Endothelial cell (in vitro differentiated cells): ENCODE results near the gene TMC1. TPM values are rescaled to one million over a fixed set of nuclear protein-coding genes. Genes with fewer than 3 reads are reported as not detected.

ENCODE experiments used
- DNase-seq: peaks from one replicate; pipeline ENCODE4 v3.0.0; 2021; ENCODE audit warnings: low spot score
- H3K27ac Mint-ChIP-seq: one replicate; pipeline ENCODE4 v1.8.0; 2021; ENCODE audit warnings: mixed read lengths, inconsistent platforms; ENCODE audit not compliant: unreplicated experiment
- H3K27me3 Mint-ChIP-seq: one replicate; pipeline ENCODE4 v1.8.0; 2021; ENCODE audit warnings: mild to moderate bottlenecking, moderate library complexity, mixed read lengths, inconsistent platforms; ENCODE audit not compliant: unreplicated experiment
- H3K36me3 Mint-ChIP-seq: one replicate; pipeline ENCODE4 v1.8.0; 2021; ENCODE audit warnings: mild to moderate bottlenecking, low read depth, mixed read lengths, inconsistent platforms; ENCODE audit not compliant: unreplicated experiment
- H3K4me1 Mint-ChIP-seq: one replicate; pipeline ENCODE4 v1.8.0; 2021; ENCODE audit warnings: mild to moderate bottlenecking, mixed read lengths, inconsistent platforms; ENCODE audit not compliant: unreplicated experiment
- H3K4me3 Mint-ChIP-seq: one replicate; pipeline ENCODE4 v1.8.0; 2021; ENCODE audit warnings: mild to moderate bottlenecking, mixed read lengths, inconsistent platforms; ENCODE audit not compliant: unreplicated experiment
- H3K9me3 Mint-ChIP-seq: one replicate; pipeline ENCODE4 v1.8.0; 2021; ENCODE audit warnings: mixed read lengths, inconsistent platforms; ENCODE audit not compliant: unreplicated experiment
- total RNA-seq: library from RNA; stranded (reverse); fragmentation: NEBNext Ultra II Directional; extraction: Animal tissue kit (Norgen Biotek cat#: 25700); gene quantifications from one replicate; pipeline ENCODE4 v1.2.1, GENCODE V29; 2021; ENCODE audit not compliant: unreplicated experiment
- TF ChIP-seq, protein P1 (sequence below): fragments of 200-600 bp; sonication (generic); IDR thresholded peaks from one replicate; pipeline ENCODE4 v1.5.0; 2021; ENCODE audit warnings: antibody characterized with exemption; ENCODE audit not compliant: unreplicated experiment

Gene TMC1
- total RNA-seq, 1 donor from 2014 or later: not detected

DNA sequence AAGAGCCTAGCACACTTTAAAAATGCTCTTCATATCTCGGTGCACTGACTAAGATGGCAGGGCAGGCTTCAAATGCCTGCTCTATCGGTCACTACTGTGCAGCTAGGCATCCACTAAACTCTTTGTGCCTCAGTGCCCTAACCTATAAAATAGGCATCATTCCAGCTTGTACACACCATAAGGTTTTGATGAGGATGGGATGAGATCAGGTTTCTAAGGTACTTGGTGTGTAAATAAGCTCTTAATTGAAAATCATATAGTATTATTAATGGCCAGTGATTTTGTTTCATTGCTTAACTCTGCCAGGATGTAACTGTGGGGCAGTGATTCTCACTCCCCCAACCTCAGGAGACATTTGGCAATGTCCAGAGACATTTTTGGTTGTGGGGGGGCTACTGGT is 352.9 kb downstream of the TMC1 start:
- DNase-seq: no peak
- TF ChIP-seq, protein P1, sequence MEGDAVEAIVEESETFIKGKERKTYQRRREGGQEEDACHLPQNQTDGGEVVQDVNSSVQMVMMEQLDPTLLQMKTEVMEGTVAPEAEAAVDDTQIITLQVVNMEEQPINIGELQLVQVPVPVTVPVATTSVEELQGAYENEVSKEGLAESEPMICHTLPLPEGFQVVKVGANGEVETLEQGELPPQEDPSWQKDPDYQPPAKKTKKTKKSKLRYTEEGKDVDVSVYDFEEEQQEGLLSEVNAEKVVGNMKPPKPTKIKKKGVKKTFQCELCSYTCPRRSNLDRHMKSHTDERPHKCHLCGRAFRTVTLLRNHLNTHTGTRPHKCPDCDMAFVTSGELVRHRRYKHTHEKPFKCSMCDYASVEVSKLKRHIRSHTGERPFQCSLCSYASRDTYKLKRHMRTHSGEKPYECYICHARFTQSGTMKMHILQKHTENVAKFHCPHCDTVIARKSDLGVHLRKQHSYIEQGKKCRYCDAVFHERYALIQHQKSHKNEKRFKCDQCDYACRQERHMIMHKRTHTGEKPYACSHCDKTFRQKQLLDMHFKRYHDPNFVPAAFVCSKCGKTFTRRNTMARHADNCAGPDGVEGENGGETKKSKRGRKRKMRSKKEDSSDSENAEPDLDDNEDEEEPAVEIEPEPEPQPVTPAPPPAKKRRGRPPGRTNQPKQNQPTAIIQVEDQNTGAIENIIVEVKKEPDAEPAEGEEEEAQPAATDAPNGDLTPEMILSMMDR: no peak
- Mint-ChIP-seq H3K27ac (no peak overlapping the region), H3K4me3 (no peak overlapping the region), H3K9me3 (no peaks in the 10 kb centered on the region), H3K36me3 (no peaks in the 10 kb centered on the region), H3K27me3 (no peaks in the 10 kb centered on the region), H3K4me1 (no peaks in the 10 kb centered on the region)

DNA sequence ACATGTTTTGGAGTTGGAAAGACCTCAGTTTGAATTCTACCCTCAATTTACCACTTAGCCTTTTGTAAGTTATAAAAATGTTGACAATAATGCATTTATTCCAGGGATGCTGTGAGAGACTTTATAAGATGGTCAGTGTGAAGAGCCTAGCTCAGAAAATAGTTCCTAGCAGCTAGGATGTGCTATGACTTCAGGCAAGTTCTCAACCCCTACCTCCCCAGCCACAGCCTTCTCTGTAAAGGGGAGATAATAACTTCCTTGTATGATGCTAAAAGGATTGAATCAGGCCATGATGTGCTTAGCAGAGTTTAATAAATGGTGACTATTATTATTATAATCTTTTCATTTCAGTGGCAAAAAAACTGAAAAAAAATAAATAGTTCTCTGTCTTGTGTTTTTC is 353.8 kb downstream of the TMC1 start:
- no peak overlapping the region for H3K27ac Mint-ChIP-seq
- no peaks in the 10 kb centered on the region for H3K4me1 Mint-ChIP-seq
- TF ChIP-seq, protein P1: no peak
- H3K36me3 Mint-ChIP-seq: no peaks in the 10 kb centered on the region
- H3K27me3 Mint-ChIP-seq: peaks cover 2% of the 10 kb centered on the region
- DNase-seq: no peak
- H3K4me3 Mint-ChIP-seq: no peak overlapping the region
- no peaks in the 10 kb centered on the region for H3K9me3 Mint-ChIP-seq

DNA sequence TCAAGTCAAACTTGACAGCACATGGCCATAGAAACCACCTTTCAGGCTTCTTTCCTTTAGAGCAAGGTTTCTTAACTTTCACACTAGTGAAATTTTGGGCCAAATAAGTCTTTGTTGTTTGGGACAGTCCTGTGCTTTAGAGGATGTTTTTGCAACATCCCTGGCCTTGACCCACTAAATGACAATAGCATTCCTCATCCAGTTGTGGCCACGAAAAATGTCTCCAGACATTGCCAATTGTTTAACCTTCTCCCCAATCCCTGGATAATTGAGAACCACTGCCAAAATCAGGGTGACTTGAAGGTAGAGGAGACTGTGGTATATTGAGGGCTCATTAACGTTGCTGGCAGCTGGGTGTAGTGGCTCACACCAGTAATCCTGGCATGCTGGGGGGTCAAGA is 359.4 kb downstream of the TMC1 start:
- Mint-ChIP-seq H3K9me3 (no peaks in the 10 kb centered on the region), H3K36me3 (no peaks in the 10 kb centered on the region), H3K4me1 (no peaks in the 10 kb centered on the region), H3K27me3 (peaks cover 2% of the 10 kb centered on the region), H3K4me3 (no peak overlapping the region), H3K27ac (no peak overlapping the region)
- DNase-seq: no peak
- TF ChIP-seq, protein P1: no peak

DNA sequence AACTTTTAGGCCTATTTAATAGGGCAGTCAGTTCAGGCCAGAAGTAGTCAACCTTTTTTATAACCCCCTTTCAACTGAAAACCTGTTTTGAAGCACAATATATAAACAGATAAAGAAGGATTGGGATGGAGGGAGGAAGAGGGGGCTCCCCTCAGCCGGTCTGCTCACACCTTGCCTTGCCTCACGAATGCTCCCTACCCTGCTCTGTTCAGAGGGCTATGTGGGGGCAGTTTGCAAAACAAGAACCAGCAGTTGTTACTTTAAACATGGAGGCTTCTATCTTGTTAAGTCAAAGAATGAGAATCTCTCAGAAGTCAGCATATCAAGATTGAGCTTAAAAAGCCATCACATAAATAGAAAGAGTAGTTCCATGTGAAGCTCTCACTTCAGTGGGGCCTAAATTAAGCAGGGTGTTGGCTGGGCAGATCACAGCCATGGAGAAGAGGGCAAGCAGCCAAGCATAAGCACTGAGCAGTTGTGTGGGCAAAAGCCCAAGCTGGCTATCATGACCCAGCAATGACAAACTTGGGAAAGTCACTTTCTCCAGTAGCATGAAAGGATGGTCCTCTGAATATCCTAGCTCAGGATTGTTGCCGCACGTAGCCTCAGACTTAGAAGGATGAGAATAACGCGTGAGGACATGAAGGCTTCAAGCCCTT is 360.8 kb downstream of the TMC1 start:
- no peaks in the 10 kb centered on the region for H3K36me3 Mint-ChIP-seq
- H3K4me1 Mint-ChIP-seq: no peaks in the 10 kb centered on the region
- peaks cover 2% of the 10 kb centered on the region for H3K27me3 Mint-ChIP-seq
- no peak overlapping the region for H3K4me3 Mint-ChIP-seq
- DNase-seq: no peak
- H3K9me3 Mint-ChIP-seq: no peaks in the 10 kb centered on the region
- H3K27ac Mint-ChIP-seq: no peak overlapping the region
- TF ChIP-seq, protein P1: no peak

DNA sequence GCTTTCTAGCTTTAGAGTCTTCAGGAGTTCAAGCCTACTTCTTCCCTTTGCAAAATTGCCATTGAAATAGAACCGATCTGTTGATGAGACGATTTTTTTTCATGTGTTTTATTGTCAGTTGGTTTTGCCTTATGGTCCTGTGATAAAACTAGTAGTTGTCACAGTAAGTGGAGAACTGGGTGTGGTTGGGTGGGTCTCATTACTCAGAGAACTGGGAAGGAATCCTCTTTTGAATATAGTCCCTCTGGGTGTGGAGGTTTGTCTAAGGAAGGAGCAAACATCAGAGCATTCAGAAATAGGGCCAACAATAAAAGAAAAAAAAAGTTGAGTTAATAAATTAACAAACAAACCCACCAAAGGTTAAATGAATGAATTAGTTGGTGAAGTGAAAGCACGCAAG is 362.5 kb downstream of the TMC1 start:
- no peak overlapping the region for H3K4me3 Mint-ChIP-seq
- H3K27ac Mint-ChIP-seq: no peak overlapping the region
- H3K9me3 Mint-ChIP-seq: no peaks in the 10 kb centered on the region
- no peaks in the 10 kb centered on the region for H3K4me1 Mint-ChIP-seq
- no peaks in the 10 kb centered on the region for H3K36me3 Mint-ChIP-seq
- no peak for DNase-seq
- TF ChIP-seq, protein P1: no peak
- H3K27me3 Mint-ChIP-seq: peaks cover 2% of the 10 kb centered on the region
